Parathyroid adenoma (tissue), 2 donors: ENCODE data around the gene PCCB.

Source experiments
- H2AFZ ChIP-seq: fragments of 300-600 bp; sonication (generic); one replicate; pipeline ENCODE4 v1.7.0; 2017; ENCODE audit warnings: antibody characterized with exemption, mild to moderate bottlenecking
- H3K27ac ChIP-seq: fragments of 300-600 bp; sonication (generic); one replicate; pipeline ENCODE4 v1.7.0; 2017
- H3K27me3 ChIP-seq: fragments of 300-600 bp; sonication (generic); one replicate; pipeline ENCODE4 v1.7.0; 2017; ENCODE audit warnings: low read length; ENCODE audit not compliant: control insufficient read depth, insufficient read depth
- H3K36me3 ChIP-seq: fragments of 300-600 bp; sonication (generic); one replicate; pipeline ENCODE4 v1.7.0; 2017; ENCODE audit warnings: low read length; ENCODE audit not compliant: control insufficient read depth, insufficient read depth
- H3K4me1 ChIP-seq: fragments of 300-600 bp; sonication (generic); one replicate; pipeline ENCODE4 v1.7.0; 2017; ENCODE audit warnings: control low read depth
- H3K4me2 ChIP-seq: fragments of 300-600 bp; sonication (generic); one replicate; pipeline ENCODE4 v1.7.0; 2017; ENCODE audit warnings: low read length
- H3K4me3 ChIP-seq: fragments of 300-600 bp; sonication (generic); one replicate; pipeline ENCODE4 v1.7.0; 2017; ENCODE audit warnings: low read depth, low read length
- H3K79me2 ChIP-seq: fragments of 300-600 bp; sonication (generic); one replicate; pipeline ENCODE4 v1.7.0; 2017; ENCODE audit warnings: control low read depth
- H3K9ac ChIP-seq: fragments of 300-600 bp; sonication (generic); one replicate; pipeline ENCODE4 v1.7.0; 2017; ENCODE audit warnings: mild to moderate bottlenecking
- H3K9me3 ChIP-seq: fragments of 300-600 bp; sonication (generic); one replicate; pipeline ENCODE4 v1.7.0; 2017; ENCODE audit warnings: low read length; ENCODE audit not compliant: control insufficient read depth
- CTCF ChIP-seq: fragments of 300-600 bp; sonication (generic); IDR thresholded peaks from one replicate; pipeline ENCODE4 v1.7.0; 2017; ENCODE audit warnings: antibody characterized with exemption, mild to moderate bottlenecking
- donor health status: primary hyperparathyroidism.

Gene PCCB

GRCh38 chr3:136249593-136249992 lies 547 bp upstream of the PCCB start:
- H3K79me2 ChIP-seq = no peaks in the 10 kb centered on the region
- no peak overlapping the region for H3K9ac ChIP-seq
- no peaks in the 10 kb centered on the region for H3K27me3 ChIP-seq
- peak overlapping the region; percentile 99 for H2AFZ ChIP-seq
- H3K36me3 ChIP-seq = no peaks in the 10 kb centered on the region
- H3K9me3 ChIP-seq = no peaks in the 10 kb centered on the region
- H3K4me3 ChIP-seq = peak overlapping the region; percentile 85
- H3K4me2 ChIP-seq = peak overlapping the region; percentile 77
- TF ChIP-seq CTCF = no peak
- H3K4me1 ChIP-seq = no peaks in the 10 kb centered on the region
- peak overlapping the region; percentile 87 for H3K27ac ChIP-seq

- H3K27ac ChIP-seq = peak overlapping the region; percentile 87
- no peaks in the 10 kb centered on the region for H3K9me3 ChIP-seq
- H3K9ac ChIP-seq = no peak overlapping the region
- H3K36me3 ChIP-seq = no peaks in the 10 kb centered on the region
- H3K4me1 ChIP-seq = no peaks in the 10 kb centered on the region
- peak overlapping the region; percentile 85 for H3K4me3 ChIP-seq
- no peaks in the 10 kb centered on the region for H3K27me3 ChIP-seq
- TF ChIP-seq CTCF = no peak
- no peaks in the 10 kb centered on the region for H3K79me2 ChIP-seq
- peak overlapping the region; percentile 99 for H2AFZ ChIP-seq
- peak overlapping the region; percentile 77 for H3K4me2 ChIP-seq
Measured at GRCh38 chr3:136250903-136251460, 842 bp downstream of the PCCB start.

- Histone ChIP-seq H3K9me3 (no peaks in the 10 kb centered on the region), H2AFZ (peak overlapping the region; percentile 99), H3K4me1 (no peaks in the 10 kb centered on the region), H3K4me3 (peak overlapping the region; percentile 85), H3K27ac (no peak overlapping the region), H3K9ac (no peak overlapping the region), H3K27me3 (no peaks in the 10 kb centered on the region), H3K79me2 (no peaks in the 10 kb centered on the region), H3K36me3 (no peaks in the 10 kb centered on the region), H3K4me2 (peak overlapping the region; percentile 77)
- TF ChIP-seq CTCF = no peak
Measured at GRCh38 chr3:136251511-136251910, 1.4 kb downstream of the PCCB start.

- Histone ChIP-seq H2AFZ (no peak overlapping the region), H3K27me3 (no peaks in the 10 kb centered on the region), H3K4me1 (no peaks in the 10 kb centered on the region), H3K4me2 (no peak overlapping the region), H3K27ac (no peak overlapping the region), H3K79me2 (no peaks in the 10 kb centered on the region), H3K36me3 (no peaks in the 10 kb centered on the region), H3K9me3 (no peaks in the 10 kb centered on the region), H3K9ac (no peak overlapping the region), H3K4me3 (no peak overlapping the region)
- no peak for TF ChIP-seq CTCF
Measured at GRCh38 chr3:136255672-136256406, 5.7 kb downstream of the PCCB start.

- Histone ChIP-seq H2AFZ (no peak overlapping the region), H3K4me2 (no peak overlapping the region), H3K27ac (no peak overlapping the region), H3K9ac (no peak overlapping the region), H3K79me2 (no peaks in the 10 kb centered on the region), H3K27me3 (no peaks in the 10 kb centered on the region), H3K4me3 (no peak overlapping the region), H3K4me1 (no peaks in the 10 kb centered on the region), H3K9me3 (no peaks in the 10 kb centered on the region), H3K36me3 (no peaks in the 10 kb centered on the region)
- no peak for TF ChIP-seq CTCF
Measured at GRCh38 chr3:136258199-136258598, 8.1 kb downstream of the PCCB start.
